Suprapubic skin (tissue), 4 donors: ENCODE measurements around the gene PTPN4. TPM values are rescaled to one million over a fixed set of nuclear protein-coding genes. Genes with fewer than 3 reads are reported as not detected.
A peak's percentile ranks its signal among the peaks of the same experiment; 100 is the strongest.

Experiments
- DNase-seq, 2 donors: peaks; one replicate each; pipeline ENCODE4 v3.0.0-alpha.2; 2019; ENCODE audit warnings: low spot score in 2 of 2
- H3K27ac ChIP-seq: fragments of 200-600 bp; sonication (generic); one replicate; pipeline ENCODE4 v1.5.1; 2019
- H3K27me3 ChIP-seq: fragments of 200-600 bp; sonication (generic); one replicate; pipeline ENCODE4 v1.5.1; 2019
- H3K36me3 ChIP-seq: fragments of 200-600 bp; sonication (generic); one replicate; pipeline ENCODE4 v1.5.1; 2019
- H3K4me1 ChIP-seq: fragments of 200-600 bp; sonication (generic); one replicate; pipeline ENCODE4 v1.5.1; 2019
- H3K4me3 ChIP-seq: fragments of 200-600 bp; sonication (generic); one replicate; pipeline ENCODE4 v1.5.1; 2019; ENCODE audit warnings: mild to moderate bottlenecking
- H3K9me3 ChIP-seq: fragments of 200-600 bp; sonication (generic); one replicate; pipeline ENCODE4 v1.5.1; 2019
- CTCF ChIP-seq, 2 donors: fragments of 200-600 bp in 1 of 2; fragments of 450-650 bp in 1 of 2; sonication (generic) in 1 of 2; IDR thresholded peaks; one replicate each; pipeline ENCODE4 v1.5.1; 2016 to 2019; ENCODE audit warnings: antibody characterized with exemption in 2 of 2, mild to moderate bottlenecking in 1 of 2, moderate library complexity in 1 of 2
- EP300 ChIP-seq: sonication (generic); formaldehyde crosslinking; IDR thresholded peaks from one replicate; pipeline ENCODE4 v1.6.1; 2017; ENCODE audit warnings: antibody characterized with exemption
- POLR2A ChIP-seq, 2 donors: fragments of 450-650 bp; IDR thresholded peaks; one replicate each; pipeline ENCODE4 v1.6.1; 2017; ENCODE audit warnings: antibody characterized with exemption in 2 of 2, mild to moderate bottlenecking in 2 of 2, moderate library complexity in 2 of 2
- POLR2AphosphoS5 ChIP-seq, 3 donors: sonication (generic); formaldehyde crosslinking; IDR thresholded peaks; one replicate each; pipeline ENCODE4 v1.6.1; 2017; ENCODE audit warnings: antibody characterized with exemption in 3 of 3
- WGBS: methylation state at CpG from one replicate; pipeline ENCODE4 v1.1.5; 2018; 5-methylcytosine and 5-hydroxymethylcytosine counted together
- total RNA-seq, 4 donors: library from RNA; depleted of rRNA; stranded (reverse); fragments of >200 nt; gene quantifications; one replicate each; pipeline ENCODE4 v1.1.0, GENCODE V29; 2016

Gene PTPN4, protein sequence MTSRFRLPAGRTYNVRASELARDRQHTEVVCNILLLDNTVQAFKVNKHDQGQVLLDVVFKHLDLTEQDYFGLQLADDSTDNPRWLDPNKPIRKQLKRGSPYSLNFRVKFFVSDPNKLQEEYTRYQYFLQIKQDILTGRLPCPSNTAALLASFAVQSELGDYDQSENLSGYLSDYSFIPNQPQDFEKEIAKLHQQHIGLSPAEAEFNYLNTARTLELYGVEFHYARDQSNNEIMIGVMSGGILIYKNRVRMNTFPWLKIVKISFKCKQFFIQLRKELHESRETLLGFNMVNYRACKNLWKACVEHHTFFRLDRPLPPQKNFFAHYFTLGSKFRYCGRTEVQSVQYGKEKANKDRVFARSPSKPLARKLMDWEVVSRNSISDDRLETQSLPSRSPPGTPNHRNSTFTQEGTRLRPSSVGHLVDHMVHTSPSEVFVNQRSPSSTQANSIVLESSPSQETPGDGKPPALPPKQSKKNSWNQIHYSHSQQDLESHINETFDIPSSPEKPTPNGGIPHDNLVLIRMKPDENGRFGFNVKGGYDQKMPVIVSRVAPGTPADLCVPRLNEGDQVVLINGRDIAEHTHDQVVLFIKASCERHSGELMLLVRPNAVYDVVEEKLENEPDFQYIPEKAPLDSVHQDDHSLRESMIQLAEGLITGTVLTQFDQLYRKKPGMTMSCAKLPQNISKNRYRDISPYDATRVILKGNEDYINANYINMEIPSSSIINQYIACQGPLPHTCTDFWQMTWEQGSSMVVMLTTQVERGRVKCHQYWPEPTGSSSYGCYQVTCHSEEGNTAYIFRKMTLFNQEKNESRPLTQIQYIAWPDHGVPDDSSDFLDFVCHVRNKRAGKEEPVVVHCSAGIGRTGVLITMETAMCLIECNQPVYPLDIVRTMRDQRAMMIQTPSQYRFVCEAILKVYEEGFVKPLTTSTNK
- total RNA-seq: 10 to 100 TPM; 14.0 to 73.7 (median 36.7) TPM

- no peaks in the 10 kb centered on the region for H3K9me3 ChIP-seq
Observed at GRCh38 chr2:119759451-119760236, at the start of gene PTPN4. PTPN4 (plus strand) TSS chr2:119759922; CDS start chr2:119809854, 49,932 bp downstream.

GRCh38 chr2:119710281-119710680 lies 49.4 kb upstream of the PTPN4 start:
- Histone ChIP-seq H3K4me3 (no peak overlapping the region), H3K36me3 (no peaks in the 10 kb centered on the region), H3K27me3 (no peaks in the 10 kb centered on the region), H3K27ac (no peak overlapping the region), H3K4me1 (no peaks in the 10 kb centered on the region), H3K9me3 (no peaks in the 10 kb centered on the region)
- TF ChIP-seq CTCF (IDR thresholded peaks at IDR 0.05) (no peak), EP300 (no peak), POLR2AphosphoS5 (IDR thresholded peaks at IDR 0.05) (no peak), POLR2A (IDR thresholded peaks at IDR 0.05) (no peak)
- WGBS: 75% methylated on average over 8 of the region's 8 CpGs
- no peak for DNase-seq

More at GRCh38 chr2:119759451-119760236, at the start of gene PTPN4:
- H3K27ac ChIP-seq: peak within 1 kb of the TSS; percentile 92
- peak; percentile 96 to 97 for DNase-seq
- WGBS: 1% methylated on average over 42 of the region's 59 CpGs
- peak within 1 kb of the TSS; percentile 84 for H3K4me3 ChIP-seq
- H3K27me3 ChIP-seq: no peaks in the 10 kb centered on the region
- H3K4me1 ChIP-seq: peaks cover 40% of the 10 kb centered on the region
- no peaks in the 10 kb centered on the region for H3K36me3 ChIP-seq
- TF ChIP-seq POLR2AphosphoS5 (IDR thresholded peaks at IDR 0.05): peak in 2 of 3 donors; percentile 56 to 77
- TF ChIP-seq EP300: no peak
- TF ChIP-seq POLR2A (IDR thresholded peaks at IDR 0.05): peak in 1 of 2 donors; percentile 57
- TF ChIP-seq CTCF (IDR thresholded peaks at IDR 0.05): no peak

DNA sequence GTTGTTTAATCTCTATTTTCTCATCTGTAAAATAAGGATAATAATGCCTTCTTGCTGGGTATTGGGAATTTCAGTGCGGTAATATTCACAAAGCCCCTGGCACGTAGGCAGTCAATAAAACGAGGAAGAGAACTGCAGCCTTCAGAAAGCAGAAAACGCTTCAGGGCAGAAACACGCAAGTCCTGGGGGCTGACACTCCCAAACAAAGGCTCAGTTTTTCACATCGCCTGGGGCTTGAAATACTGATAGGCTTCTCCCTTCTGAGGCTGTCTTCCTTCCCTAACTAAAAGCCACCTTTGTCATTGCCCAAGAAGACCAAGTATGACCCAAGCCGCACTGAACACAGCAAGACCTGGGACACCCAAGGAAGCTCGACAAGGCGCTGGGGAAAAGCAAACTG lies 48.4 kb upstream of the PTPN4 start:
- Histone ChIP-seq H3K27ac (no peak overlapping the region), H3K27me3 (no peaks in the 10 kb centered on the region), H3K4me1 (no peaks in the 10 kb centered on the region), H3K4me3 (no peak overlapping the region), H3K36me3 (no peaks in the 10 kb centered on the region), H3K9me3 (no peaks in the 10 kb centered on the region)
- TF ChIP-seq EP300 (no peak), POLR2AphosphoS5 (IDR thresholded peaks at IDR 0.05) (no peak), POLR2A (IDR thresholded peaks at IDR 0.05) (no peak), CTCF (IDR thresholded peaks at IDR 0.05) (no peak)
- no peak for DNase-seq
- WGBS: 81% methylated on average over 9 of the region's 9 CpGs

DNA sequence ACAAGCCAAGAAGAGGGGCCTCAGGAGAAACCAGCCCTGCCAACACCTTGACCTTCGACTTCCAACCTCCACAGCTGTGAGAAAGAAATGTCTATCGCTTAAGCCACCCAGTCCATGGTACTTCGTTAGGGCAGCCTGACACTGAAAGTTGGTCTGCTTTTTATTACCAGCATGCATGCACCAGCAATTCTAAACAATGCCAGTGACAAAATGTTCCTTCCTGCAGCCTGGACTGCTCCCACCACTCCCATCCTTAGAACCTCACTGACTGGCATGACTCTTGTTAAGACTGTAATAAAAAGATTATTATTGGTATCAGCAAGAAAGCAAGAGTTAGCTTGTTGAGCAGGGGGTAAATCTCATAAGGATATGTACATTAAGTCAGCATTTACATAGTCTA lies 47.2 kb upstream of the PTPN4 start:
- H3K4me3 ChIP-seq: no peak overlapping the region
- H3K27me3 ChIP-seq: no peaks in the 10 kb centered on the region
- H3K36me3 ChIP-seq: no peaks in the 10 kb centered on the region
- TF ChIP-seq POLR2A (IDR thresholded peaks at IDR 0.05) (no peak), CTCF (IDR thresholded peaks at IDR 0.05) (no peak), POLR2AphosphoS5 (IDR thresholded peaks at IDR 0.05) (no peak), EP300 (no peak)
- WGBS: 94% methylated on average over 3 of the region's 3 CpGs
- H3K4me1 ChIP-seq: no peaks in the 10 kb centered on the region
- no peak overlapping the region for H3K27ac ChIP-seq
- DNase-seq: no peak
- H3K9me3 ChIP-seq: no peaks in the 10 kb centered on the region
